Stimulated activated CD4-positive, alpha-beta T cell treated with anti-CD3 and anti-CD28 coated beads, Interleukin-4, amount 100 ng/mL, for 4 hours (primary cell): ENCODE results near the gene BATF2.
"Not testable (repeated sequence)": the region's sequence is repeated elsewhere in the genome, so short reads cannot be mapped to it uniquely, and the experiment has no call there.

Experiments used
- DNase-seq, 2 experiments: peaks; one replicate each; pipeline ENCODE4 v3.0.0-alpha.2; 2020

The BATF2 gene

GRCh38 chr11:64996710-64997380, at the start of gene BATF2:
Gene BATF2 (minus strand): TSS chr11:64996971. CDS start chr11:64996914, 57 bp downstream.
- peak in 1 of 2 experiments; percentile 3 for DNase-seq

DNA sequence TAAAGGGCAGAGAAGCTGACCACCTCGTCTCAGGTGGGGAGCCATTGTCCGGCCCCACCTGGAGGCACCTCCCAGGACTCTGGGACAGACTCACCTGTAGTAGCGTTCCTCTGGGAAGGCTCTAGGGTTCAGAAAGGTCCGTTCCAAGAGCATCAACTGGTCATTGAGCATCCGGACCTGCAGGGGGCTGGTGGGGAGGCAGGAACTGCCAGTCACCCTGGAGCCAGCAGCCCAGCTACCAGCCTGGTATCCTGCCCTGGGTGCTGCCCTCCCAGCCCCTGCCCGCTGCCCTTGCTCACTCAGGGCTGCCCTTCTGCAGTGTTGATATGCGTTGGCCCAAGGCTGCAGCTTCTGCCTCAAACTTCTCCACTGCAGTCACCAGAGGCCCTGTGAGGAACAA, 49.0 kb upstream of the BATF2 start:
- no peak for DNase-seq

- DNase-seq: no peak
Observed at GRCh38 chr11:65045061-65045460, 48.3 kb upstream of the BATF2 start.

GRCh38 chr11:65043881-65044501, 47.2 kb upstream of the BATF2 start:
- no peak for DNase-seq

DNA sequence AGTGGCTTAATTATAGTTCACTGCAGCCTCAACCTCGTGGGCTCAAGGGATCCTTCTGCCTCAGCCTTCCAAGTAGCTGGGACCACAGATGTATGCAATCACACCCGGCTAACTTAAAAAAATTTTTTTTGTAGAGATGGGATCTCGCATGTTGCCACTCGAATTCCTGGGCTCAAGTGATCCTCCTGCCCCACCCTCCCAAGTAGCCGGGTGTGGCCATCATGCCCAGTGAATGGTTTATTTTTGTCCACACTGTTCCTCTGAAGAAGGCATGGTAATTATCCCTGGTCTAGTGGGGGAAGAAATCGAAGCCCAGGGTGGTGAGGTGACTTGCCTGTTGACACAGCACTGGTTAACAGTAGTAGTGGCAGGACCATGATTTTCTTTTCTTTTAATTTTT, 46.1 kb upstream of the BATF2 start:
- DNase-seq: no peak

DNA sequence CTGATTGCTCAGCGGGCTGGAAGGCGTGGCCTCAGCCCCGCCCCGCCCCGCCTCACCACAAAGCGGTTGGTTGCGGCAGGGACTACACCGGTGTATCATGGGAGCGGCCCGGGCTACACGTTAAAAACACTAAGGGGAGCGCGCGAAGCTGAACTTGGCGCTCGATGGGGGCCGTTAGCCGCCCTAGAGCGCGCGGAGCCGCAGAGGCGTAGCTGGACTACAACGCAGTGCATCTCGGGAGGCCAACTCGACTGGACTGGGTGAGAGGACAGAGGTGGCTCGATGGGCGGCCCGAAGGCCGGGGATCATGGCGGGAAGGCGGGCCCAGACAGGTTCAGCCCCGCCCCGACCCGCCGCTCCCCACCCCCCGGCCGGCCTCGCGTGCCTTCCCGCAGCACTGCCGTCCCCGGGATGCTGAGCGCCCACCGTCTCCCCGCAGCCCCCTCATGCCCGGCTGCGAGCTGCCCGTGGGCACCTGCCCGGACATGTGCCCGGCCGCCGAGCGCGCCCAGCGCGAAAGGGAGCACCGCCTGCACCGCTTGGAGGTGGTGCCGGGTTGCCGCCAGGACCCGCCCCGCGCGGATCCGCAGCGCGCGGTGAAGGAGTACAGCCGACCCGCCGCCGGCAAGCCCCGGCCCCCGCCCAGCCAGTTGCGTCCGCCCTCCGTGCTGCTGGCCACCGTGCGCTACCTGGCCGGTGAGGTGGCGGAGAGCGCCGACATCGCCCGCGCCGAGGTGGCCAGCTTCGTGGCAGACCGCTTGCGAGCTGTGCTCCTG, 44.3 kb upstream of the BATF2 start, which contains the start of gene SAC3D1:
Gene SAC3D1, plus strand, starts transcription at position 364 of the 776 bp plus-strand sequence. Its CDS starts 83 bp downstream, at position 447.
- DNase-seq: peak; percentile 80 to 81

DNA sequence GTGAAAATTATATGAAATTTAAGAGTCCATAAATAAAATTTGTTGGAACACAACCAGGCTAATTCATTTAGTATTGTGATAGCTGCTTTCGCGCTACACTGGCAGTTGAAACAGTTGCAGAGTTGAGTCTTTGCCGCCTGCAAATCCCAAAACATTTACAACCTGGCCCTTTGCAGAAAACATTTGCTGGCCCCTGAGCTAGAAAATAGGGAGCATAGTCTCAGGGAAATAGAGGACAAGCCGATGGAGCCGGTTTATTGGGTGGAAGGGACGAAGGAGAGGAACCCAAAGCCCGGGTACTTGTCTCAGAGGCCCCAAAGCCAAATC, 43.7 kb upstream of the BATF2 start:
- DNase-seq: no peak

DNA sequence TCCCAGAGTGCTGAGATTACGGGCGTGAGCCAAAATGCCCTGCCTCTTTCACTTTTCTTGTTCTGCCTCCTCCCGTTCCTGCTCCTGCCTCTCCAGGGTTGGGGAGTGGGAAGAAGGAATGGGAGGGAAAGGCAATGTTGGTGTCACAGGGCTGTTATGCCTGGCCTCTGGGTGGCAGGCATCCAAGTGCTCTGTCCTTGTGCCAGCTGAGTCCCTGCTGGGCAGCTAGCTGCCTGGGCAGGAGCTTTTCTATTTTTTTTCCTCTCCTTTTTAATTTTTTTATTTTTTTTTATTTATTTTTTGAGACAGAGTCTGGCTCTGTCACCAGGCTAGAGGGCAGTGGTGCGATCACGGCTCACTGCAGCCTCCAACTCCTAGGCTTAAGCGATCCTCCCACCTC, 40.2 kb upstream of the BATF2 start:
- DNase-seq: no peak

DNA sequence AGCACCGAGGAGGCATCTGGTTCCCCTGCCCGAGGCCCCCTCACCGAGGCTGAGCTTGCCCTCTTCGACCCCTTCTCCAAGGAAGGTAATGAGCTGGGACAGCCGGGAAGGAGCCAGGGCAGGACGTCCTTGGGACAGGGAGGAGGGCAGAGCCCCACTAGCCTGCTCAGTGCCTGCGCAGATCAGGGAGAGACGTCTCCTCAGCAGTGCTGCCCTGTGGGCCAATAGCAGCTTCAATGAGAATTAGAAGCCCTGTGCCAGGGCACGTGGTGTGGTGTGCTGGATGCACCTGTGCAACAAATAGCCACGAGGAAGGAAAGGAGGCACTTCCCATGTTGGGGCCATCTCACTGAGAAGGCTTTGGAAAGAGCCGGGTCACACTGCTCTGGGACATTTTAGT, 38.8 kb upstream of the BATF2 start:
- DNase-seq: no peak

DNA sequence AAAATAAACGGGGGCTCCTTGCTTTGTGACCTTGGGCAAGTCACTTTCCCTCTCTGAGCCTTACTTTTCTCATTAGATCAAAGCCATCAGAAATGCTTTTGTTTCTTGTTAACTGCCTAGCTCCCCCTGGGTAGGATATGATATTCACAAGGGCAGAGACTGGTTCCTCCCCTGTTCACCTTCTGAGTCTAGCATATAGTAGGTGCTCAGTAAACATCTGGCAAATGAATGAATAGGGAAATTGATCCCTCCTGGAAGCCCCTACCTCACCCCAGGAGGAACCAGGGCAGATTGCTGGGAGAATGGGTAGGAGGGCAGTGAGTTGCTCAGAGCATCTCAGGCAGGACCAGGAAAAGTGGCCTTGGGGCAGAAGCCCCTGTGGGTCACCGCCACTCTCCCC, 37.7 kb upstream of the BATF2 start:
- DNase-seq: no peak

DNA sequence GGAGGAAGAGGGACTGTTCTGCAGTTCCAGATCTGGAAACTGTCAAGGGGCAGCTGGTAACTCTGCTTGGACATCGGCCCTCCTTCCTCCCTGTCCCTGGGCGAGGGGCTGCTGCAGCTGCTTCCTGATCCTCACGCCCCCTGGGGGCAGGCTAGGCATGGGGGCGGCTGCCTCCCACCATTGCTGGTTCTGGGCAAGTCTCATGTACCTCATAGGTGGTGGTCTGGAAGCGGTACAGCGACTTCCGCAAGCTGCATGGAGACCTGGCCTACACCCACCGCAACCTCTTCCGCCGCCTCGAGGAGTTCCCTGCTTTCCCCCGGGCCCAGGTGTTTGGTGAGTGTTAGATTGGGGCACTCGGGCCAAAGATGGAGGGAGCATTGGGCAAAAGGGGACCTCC, 35.4 kb upstream of the BATF2 start:
- no peak for DNase-seq

DNA sequence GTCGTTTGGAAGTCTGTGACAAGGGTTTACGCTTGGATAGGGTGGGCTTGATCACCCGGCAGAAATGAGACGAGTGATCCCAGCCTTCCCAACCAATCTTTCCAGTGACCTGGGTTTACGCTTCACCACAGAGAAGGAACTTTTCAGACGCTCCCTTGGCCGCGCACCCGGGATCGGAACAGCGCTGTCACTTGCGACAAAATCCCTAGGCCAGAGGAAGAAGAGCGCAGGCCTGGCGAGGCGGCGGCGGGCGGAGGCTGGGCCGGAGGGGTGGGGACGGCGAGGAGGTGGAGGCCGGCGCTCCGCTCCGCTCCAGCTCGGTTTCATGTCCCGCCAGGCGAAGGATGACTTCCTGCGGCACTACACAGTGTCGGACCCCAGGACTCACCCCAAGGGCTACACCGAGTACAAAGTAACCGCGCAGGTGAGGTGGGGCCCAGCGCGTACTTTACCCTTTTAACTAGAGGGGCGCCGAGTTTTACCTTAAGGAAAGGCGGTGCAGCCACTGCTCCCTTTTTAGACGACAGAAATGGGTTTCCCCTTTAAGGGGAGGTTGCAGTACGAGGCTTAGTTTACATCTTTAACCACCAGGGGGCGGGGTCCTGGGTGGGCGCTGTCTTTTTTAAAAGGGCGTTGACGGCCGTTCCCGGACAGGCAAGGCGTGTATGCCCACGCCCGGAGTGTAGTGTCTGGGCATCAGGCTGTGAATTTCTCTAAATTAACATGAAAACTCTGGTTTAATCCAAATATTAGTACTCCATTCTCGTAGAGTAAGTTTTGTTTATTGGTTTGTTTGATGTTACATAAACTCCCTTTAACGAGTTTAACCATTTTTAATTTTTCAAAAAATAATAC, 30.7 kb upstream of the BATF2 start, which contains the start of gene SNX15:
Gene SNX15, plus strand, starts transcription at position 227 of the 855 bp plus-strand sequence. Its CDS starts 99 bp downstream, at position 326.
- DNase-seq: peak; percentile 77 to 88

DNA sequence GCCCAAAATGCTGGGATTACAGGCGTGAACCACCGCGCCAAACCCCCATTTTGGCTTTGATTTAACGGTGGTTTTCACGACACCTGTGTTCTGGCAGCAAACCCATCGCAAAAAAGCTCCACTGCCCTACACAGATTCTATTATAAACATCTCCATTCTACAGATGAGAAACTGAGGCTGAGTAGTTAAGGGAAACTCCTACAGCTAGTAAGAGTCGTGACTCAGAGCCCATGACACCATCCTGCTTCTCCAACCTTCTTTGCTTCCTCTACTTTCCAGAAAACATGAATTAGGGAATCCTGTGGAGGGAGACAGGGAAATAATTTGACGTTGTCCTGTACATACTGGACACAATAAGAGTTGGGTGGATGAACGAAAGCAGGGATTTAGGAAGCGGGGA, 30.0 kb upstream of the BATF2 start:
- no peak for DNase-seq

DNA sequence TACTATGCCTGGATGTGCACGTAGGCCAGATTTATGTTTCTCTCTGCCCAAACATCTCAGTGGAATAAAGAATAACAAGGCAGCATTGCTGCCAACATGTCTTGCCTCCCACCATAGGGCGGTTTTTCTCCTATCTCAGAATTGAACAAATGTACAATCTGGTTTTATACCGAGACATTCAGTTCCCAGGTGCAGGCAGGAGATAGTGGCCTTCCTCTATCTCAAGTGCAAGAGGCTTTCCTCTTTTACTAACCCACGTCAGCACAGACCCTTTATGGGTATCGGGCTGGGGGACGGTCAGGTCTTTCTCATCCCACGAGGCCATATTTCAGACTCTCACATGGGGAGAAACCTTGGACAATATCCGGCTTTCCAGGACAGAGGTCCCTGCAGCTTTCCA, 26.7 kb upstream of the BATF2 start:
- DNase-seq: not testable (repeated sequence)

DNA sequence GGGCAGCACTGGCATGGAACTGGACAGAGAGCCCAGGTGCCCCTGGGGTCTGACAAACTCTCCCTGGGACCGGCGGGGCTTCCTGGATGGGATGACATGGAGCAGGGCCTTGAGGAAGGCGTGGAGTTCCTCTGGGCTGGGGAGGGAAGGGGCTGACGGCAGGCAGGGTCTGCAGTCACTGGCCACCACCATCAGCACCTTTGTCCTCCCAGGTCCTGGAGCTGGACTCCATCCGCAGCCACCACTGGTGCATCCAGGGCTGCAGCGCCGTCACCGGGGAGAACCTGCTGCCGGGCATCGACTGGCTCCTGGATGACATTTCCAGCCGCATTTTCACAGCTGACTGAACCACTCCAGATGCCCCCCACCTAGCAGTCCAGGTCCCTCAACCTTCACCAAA, 24.7 kb upstream of the BATF2 start:
- DNase-seq: no peak

GRCh38 chr11:65021003-65021402, 24.2 kb upstream of the BATF2 start:
- no peak for DNase-seq

DNA sequence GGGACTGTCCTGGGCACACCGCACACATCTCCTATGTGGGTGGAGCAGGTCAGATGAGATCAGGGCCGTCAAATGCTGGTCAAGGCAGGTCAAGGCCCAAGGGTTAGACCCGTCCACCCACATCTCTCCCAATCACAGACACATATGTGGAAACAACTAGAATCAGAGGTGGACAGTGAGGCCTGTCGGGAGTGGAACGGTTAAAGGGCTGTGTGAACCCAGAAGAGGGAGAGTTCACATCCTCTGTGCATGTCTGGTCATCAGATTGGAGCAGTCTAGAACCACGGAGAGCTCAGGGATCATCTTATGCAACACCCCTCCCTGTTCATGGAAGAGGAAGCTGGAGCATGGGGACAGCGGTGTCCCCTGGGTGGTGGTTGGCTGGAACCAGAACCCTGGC, 23.1 kb upstream of the BATF2 start:
- no peak for DNase-seq

DNA sequence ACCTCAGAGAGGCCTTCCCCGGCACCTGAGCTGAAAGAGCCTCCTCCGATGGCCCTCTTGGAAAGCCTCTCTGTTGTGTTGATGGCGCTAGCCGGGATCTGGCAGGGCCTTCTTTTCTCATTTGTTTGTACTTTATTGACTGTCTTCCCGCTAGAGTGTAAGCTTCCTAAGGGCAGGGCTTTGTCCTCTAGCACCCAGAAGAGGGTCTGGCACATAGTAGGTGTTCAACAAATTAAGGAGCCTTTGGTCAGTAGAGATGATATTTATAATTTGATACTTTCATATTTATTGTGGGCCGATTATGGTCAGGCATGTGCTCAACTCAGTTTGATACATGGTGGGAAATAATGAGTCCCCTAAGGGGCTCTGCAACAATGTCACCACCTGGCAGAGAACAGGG, 21.2 kb upstream of the BATF2 start:
- DNase-seq: no peak

DNA sequence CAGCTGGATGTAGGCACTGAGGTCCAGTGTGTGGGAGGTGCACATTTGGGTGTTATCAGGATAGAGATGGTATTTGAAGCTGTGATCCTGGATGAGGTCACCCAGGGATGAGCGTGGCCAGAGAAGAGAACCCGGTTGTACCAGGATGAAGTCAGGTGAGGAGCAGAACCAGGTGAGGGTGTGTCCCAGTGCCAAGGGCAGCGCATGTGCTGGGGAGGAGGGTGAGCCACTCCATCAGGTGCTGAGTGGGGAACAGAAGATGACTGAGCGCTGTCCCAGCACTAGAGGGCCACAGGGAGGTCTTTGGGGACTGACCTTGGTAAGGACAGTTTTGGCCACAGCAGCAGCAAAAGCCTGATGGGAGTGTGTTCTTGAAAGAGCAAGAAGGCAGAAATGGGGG, 19.9 kb upstream of the BATF2 start:
- DNase-seq: no peak

GRCh38 chr11:65014726-65015227, 18.0 kb upstream of the BATF2 start:
- DNase-seq: no peak

- peak; percentile 84 for DNase-seq
Observed at GRCh38 chr11:65013888-65014725, 17.3 kb upstream of the BATF2 start, which contains the start of gene ARL2. Gene ARL2 (plus strand): TSS chr11:65014160. CDS start chr11:65014208, 48 bp downstream.
